Subcutaneous adipose tissue (tissue), 4 donors: Measurements from ENCODE around the gene TNFAIP8L2. TPM values are rescaled to one million over a fixed set of nuclear protein-coding genes. Genes with fewer than 3 reads are reported as not detected.

Experiments used
- CTCF ChIP-seq: fragments of 450-650 bp; IDR thresholded peaks from one replicate; pipeline ENCODE4 v1.5.1; 2016; ENCODE audit warnings: low read depth, mild to moderate bottlenecking, control low read depth, antibody characterized with exemption, moderate library complexity
- total RNA-seq, 4 donors: library from RNA; depleted of rRNA; stranded (reverse); fragments of >200 nt; gene quantifications; one replicate each; pipeline ENCODE4 v1.1.0, GENCODE V29; 2016

TNFAIP8L2 gene
- total RNA-seq, 4 donors from 2014 or later = 5.7 to 30.9 (median 11.5) TPM

GRCh38 chr1:151146412-151147131 lies 9.9 kb upstream of the TNFAIP8L2 start, which contains the start of gene SEMA6C:
Gene SEMA6C (minus strand): TSS chr1:151146631. CDS start chr1:151142621, 4,010 bp downstream.
- TF ChIP-seq CTCF = no peak

- TF ChIP-seq CTCF = no peak
Measured at GRCh38 chr1:151147132-151147503, 9.3 kb upstream of the TNFAIP8L2 start.

GRCh38 chr1:151147665-151148064 lies 8.8 kb upstream of the TNFAIP8L2 start:
- no peak for TF ChIP-seq CTCF

- TF ChIP-seq CTCF = no peak
Measured at GRCh38 chr1:151157067-151157531, 650 bp downstream of the TNFAIP8L2 start.

DNA sequence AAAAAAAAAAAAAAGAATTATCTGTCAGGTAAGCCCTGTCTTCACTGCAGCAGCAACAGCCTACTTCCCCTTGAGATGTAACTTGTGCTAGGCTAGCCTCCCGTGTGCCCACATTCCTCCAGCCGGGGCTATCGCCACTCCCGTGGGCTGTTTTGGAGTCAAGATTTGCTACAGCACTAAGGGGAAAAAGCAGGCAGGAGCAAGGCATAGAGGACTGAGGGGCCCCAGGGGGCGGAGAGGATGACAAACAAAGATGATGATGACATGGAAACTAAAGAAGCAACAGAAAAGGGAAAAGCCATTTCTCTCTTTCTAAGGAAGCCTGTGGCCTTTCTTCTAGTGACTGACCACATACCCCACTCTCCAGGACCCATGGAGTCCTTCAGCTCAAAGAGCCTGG lies 1.9 kb downstream of the TNFAIP8L2 start:
- no peak for TF ChIP-seq CTCF

DNA sequence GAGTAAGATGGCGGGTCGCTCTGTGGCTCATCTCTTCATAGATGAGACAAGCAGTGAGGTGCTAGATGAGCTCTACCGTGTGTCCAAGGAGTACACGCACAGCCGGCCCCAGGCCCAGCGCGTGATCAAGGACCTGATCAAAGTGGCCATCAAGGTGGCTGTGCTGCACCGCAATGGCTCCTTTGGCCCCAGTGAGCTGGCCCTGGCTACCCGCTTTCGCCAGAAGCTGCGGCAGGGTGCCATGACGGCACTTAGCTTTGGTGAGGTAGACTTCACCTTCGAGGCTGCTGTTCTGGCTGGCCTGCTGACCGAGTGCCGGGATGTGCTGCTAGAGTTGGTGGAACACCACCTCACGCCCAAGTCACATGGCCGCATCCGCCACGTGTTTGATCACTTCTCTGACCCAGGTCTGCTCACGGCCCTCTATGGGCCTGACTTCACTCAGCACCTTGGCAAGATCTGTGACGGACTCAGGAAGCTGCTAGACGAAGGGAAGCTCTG lies 2.4 kb downstream of the TNFAIP8L2 start:
- TF ChIP-seq CTCF = no peak

DNA sequence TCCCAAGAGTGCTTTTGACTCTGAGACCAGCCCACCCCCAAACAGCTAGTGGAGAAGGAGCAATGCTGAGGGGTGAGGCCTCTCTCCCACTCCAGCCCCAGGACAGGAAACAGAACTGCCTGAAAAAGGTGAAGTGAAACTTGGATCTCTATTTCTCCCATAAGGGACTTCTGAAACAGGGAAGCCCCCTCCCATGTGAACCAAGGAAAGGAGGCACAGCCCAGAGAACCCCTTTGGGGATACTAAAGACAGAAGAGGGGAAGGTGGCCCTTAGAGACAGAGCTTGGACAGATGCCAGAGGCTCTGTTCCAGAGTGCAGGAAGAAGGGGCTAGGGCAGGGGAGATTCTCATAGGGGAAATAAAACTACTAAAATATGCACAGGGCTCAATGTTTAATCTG lies 2.9 kb downstream of the TNFAIP8L2 start:
- no peak for TF ChIP-seq CTCF
